K562 (cell line): ENCODE data around the gene TXNL1. TPM values are rescaled to one million over a fixed set of nuclear protein-coding genes. Genes with fewer than 3 reads are reported as not detected.
A peak's percentile ranks its signal among the peaks of the same experiment; 100 is the strongest.

Experiments used
- ARID1B ChIP-seq: fragments of 450-650 bp; IDR thresholded peaks from 2 replicates; pipeline ENCODE4 v1.6.1; 2016; ENCODE audit warnings: antibody characterized with exemption, mild to moderate bottlenecking, inconsistent platforms
- BMI1 ChIP-seq: fragments of 150-350 bp; IDR thresholded peaks from 2 replicates; pipeline ENCODE4 v1.6.1; 2014; ENCODE audit warnings: low read length
- CEBPG ChIP-seq, 3 experiments: fragments of 200-800 bp in 1 of 3; sonication (Bioruptor generic) in 1 of 3; sonication (generic) in 1 of 3; formaldehyde crosslinking in 1 of 3; IDR thresholded peaks in 2 of 3; conservative IDR thresholded peaks in 1 of 3; 2 replicates each; pipeline versions ENCODE4 v1.6.1 to v1.8.0; 2016 to 2022; ENCODE audit warnings: missing compliant biosample characterization in 2 of 3, missing genetic modification characterization in 2 of 3, mild to moderate bottlenecking in 1 of 3, missing genetic modification reagents in 1 of 3
- DNMT1 ChIP-seq: fragments of 450-650 bp; IDR thresholded peaks from 2 replicates; pipeline ENCODE4 v1.6.1; 2016; ENCODE audit warnings: antibody characterized with exemption, mild to moderate bottlenecking
- ETV1 ChIP-seq: fragments of 450-650 bp; conservative IDR thresholded peaks from 2 replicates; pipeline ENCODE4 v1.6.1; 2016; ENCODE audit warnings: missing genetic modification characterization, control low read depth, low read depth, missing compliant biosample characterization
- MXI1 ChIP-seq: IDR thresholded peaks from 2 replicates; pipeline ENCODE4 v1.6.1; 2011; ENCODE audit warnings: low read depth, mild to moderate bottlenecking, improper control_type of control experiment, low read length
- NFIX ChIP-seq: fragments of 250-450 bp; sonication (Bioruptor Pico); IDR thresholded peaks from 2 replicates; pipeline ENCODE4 v1.4.0; 2020; ENCODE audit warnings: low read depth, mild to moderate bottlenecking, moderate library complexity
- PCBP2 ChIP-seq: fragments of 200-400 bp; formaldehyde crosslinking; IDR thresholded peaks from 2 replicates; pipeline ENCODE4 v1.6.1; 2018; ENCODE audit warnings: low read length, low read depth, mild to moderate bottlenecking, moderate library complexity; ENCODE audit not compliant: poor library complexity, severe bottlenecking
- RAD21 ChIP-seq, 2 experiments: fragments of 250-450 bp in 1 of 2; fragments of 450-650 bp in 1 of 2; sonication (Bioruptor Pico) in 1 of 2; formaldehyde crosslinking in 1 of 2; IDR thresholded peaks in 1 of 2; conservative IDR thresholded peaks in 1 of 2; 2 replicates each; pipeline versions ENCODE4 v1.4.0 to v1.8.0; 2020 to 2022; ENCODE audit warnings: mild to moderate bottlenecking in 2 of 2, moderate library complexity in 1 of 2
- RBBP5 ChIP-seq: fragments of 200-600 bp; sonication (generic); IDR thresholded peaks from 2 replicates; pipeline ENCODE4 v1.6.1; 2012; ENCODE audit warnings: borderline replicate concordance, mild to moderate bottlenecking, low read length, control low read depth, inconsistent platforms; ENCODE audit not compliant: insufficient read depth, poor library complexity, severe bottlenecking
- RBM17 ChIP-seq: fragments of 200-400 bp; formaldehyde crosslinking; IDR thresholded peaks from 2 replicates; pipeline ENCODE4 v1.6.1; 2017; ENCODE audit warnings: low read depth, mild to moderate bottlenecking, low read length, borderline replicate concordance
- TGIF2 ChIP-seq: sonication (generic); formaldehyde crosslinking; IDR thresholded peaks from 2 replicates; pipeline ENCODE4 v1.8.1; 2022; ENCODE audit warnings: mild to moderate bottlenecking, missing genetic modification reagents, moderate library complexity
- ZNF436 ChIP-seq: fragments of 250-450, 450-650 bp; sonication (Bioruptor Pico); formaldehyde crosslinking; IDR thresholded peaks from 2 replicates; pipeline ENCODE4 v1.7.0; 2020; ENCODE audit warnings: mild to moderate bottlenecking
- ZNF644 ChIP-seq: fragments of 200-800 bp; sonication (Bioruptor generic); IDR thresholded peaks from 2 replicates; pipeline ENCODE4 v1.6.1; 2016; ENCODE audit warnings: low read depth, missing genetic modification characterization, missing compliant biosample characterization
- polyA plus RNA-seq, 8 experiments: library from polyadenylated mRNA; depleted of rRNA in 4 of 8; stranded (reverse) in 5 of 8; unstranded in 3 of 8; fragments of >200 nt; fragmentation: Nextera tagmentation in 2 of 8; fragmentation: Illumina TruSeq in 1 of 8; extraction: Ambion mirVana in 2 of 8; extraction: Trizol in 1 of 8; gene quantifications; 2 replicates each; pipeline versions ENCODE4 v1.2.1 to v1.2.3, GENCODE V29; 2011 to 2014; ENCODE audit warnings: inconsistent platforms in 1 of 8, missing spikeins in 1 of 8
- total RNA-seq, 7 experiments: library from RNA; depleted of rRNA in 6 of 7; stranded (reverse); fragments of >200 nt in 6 of 7; fragmentation: Illumina TruSeq in 2 of 7; extraction: Trizol in 2 of 7; gene quantifications; 2 replicates each; pipeline versions ENCODE4 v1.2.1 to v1.2.3, GENCODE V29; 2011 to 2021; ENCODE audit warnings: low replicate concordance in 1 of 7
- TF ChIP-seq, protein P1 (sequence below): sonication (generic); formaldehyde crosslinking; IDR thresholded peaks from 2 replicates; pipeline ENCODE4 v1.8.0; 2023; ENCODE audit warnings: mild to moderate bottlenecking, missing genetic modification reagents
- TF ChIP-seq, protein P2 (sequence below): fragments of 450-650 bp; formaldehyde crosslinking; IDR thresholded peaks from 2 replicates; pipeline ENCODE4 v1.4.0; 2020; ENCODE audit warnings: mild to moderate bottlenecking, moderate library complexity
- TF ChIP-seq, protein P3 (sequence below): fragments of 450-650 bp; IDR thresholded peaks from 2 replicates; pipeline ENCODE4 v1.6.1; 2016
- TF ChIP-seq, protein P4 (sequence below): sonication (generic); formaldehyde crosslinking; IDR thresholded peaks from 2 replicates; pipeline ENCODE4 v1.9.0; 2022; ENCODE audit warnings: mild to moderate bottlenecking, missing genetic modification reagents

Gene TXNL1
- total and polyA plus RNA-seq, 9 of the 15 experiments (the other 6 are each of a cell fraction or from before 2014, with no cell fraction given), result 45.4 to 103 (median 65.7) TPM

DNA sequence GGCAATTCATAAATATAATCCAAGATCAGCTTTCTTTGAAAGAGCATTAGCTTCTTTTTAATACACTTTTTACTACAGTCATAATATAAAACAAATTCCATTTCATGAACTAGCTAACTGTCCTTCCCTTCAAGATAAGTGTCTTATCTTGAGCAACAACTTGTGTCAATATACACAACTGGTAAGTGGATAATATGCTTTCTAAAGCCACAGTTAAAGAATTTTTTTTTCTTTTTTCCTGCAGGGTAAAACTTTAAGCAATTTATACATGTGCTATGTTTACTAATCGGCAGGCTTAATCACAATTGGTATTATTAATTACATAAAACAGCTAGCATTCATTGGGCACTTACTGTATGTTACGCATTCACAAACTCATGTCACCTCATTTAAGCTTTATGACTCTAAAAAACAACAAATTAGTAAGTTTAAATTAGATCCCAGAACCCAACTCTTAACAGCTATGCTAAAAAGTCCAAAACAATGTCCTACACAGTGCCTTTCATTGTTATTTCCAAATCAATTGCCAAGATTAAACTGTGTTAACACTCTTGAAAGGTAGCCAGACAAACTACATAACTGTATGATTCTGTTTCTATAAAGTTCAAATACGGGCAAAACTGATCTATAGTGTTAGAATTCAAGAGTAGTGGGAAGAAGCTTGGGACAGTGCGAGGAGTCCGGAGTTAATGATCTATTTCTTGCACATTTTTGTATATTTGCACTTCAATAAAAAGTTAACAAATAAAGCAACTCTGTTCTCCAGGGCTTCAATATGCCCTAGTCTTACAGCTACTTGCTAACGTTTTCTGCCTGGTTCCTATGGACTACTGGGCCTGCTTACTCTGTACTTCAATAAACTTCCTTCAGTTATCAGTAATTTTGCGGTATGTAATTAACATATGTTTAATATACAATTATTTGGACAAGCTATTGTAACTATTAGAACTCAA lies 6.0 kb downstream of the TXNL1 start (continued):
- TF ChIP-seq, protein P1, sequence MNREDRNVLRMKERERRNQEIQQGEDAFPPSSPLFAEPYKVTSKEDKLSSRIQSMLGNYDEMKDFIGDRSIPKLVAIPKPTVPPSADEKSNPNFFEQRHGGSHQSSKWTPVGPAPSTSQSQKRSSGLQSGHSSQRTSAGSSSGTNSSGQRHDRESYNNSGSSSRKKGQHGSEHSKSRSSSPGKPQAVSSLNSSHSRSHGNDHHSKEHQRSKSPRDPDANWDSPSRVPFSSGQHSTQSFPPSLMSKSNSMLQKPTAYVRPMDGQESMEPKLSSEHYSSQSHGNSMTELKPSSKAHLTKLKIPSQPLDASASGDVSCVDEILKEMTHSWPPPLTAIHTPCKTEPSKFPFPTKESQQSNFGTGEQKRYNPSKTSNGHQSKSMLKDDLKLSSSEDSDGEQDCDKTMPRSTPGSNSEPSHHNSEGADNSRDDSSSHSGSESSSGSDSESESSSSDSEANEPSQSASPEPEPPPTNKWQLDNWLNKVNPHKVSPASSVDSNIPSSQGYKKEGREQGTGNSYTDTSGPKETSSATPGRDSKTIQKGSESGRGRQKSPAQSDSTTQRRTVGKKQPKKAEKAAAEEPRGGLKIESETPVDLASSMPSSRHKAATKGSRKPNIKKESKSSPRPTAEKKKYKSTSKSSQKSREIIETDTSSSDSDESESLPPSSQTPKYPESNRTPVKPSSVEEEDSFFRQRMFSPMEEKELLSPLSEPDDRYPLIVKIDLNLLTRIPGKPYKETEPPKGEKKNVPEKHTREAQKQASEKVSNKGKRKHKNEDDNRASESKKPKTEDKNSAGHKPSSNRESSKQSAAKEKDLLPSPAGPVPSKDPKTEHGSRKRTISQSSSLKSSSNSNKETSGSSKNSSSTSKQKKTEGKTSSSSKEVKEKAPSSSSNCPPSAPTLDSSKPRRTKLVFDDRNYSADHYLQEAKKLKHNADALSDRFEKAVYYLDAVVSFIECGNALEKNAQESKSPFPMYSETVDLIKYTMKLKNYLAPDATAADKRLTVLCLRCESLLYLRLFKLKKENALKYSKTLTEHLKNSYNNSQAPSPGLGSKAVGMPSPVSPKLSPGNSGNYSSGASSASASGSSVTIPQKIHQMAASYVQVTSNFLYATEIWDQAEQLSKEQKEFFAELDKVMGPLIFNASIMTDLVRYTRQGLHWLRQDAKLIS (CRISPR knock-in tag), result no peak
- TF ChIP-seq, protein P2, sequence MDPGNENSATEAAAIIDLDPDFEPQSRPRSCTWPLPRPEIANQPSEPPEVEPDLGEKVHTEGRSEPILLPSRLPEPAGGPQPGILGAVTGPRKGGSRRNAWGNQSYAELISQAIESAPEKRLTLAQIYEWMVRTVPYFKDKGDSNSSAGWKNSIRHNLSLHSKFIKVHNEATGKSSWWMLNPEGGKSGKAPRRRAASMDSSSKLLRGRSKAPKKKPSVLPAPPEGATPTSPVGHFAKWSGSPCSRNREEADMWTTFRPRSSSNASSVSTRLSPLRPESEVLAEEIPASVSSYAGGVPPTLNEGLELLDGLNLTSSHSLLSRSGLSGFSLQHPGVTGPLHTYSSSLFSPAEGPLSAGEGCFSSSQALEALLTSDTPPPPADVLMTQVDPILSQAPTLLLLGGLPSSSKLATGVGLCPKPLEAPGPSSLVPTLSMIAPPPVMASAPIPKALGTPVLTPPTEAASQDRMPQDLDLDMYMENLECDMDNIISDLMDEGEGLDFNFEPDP (CRISPR knock-in tag), result no peak
- TF ChIP-seq, protein P3, sequence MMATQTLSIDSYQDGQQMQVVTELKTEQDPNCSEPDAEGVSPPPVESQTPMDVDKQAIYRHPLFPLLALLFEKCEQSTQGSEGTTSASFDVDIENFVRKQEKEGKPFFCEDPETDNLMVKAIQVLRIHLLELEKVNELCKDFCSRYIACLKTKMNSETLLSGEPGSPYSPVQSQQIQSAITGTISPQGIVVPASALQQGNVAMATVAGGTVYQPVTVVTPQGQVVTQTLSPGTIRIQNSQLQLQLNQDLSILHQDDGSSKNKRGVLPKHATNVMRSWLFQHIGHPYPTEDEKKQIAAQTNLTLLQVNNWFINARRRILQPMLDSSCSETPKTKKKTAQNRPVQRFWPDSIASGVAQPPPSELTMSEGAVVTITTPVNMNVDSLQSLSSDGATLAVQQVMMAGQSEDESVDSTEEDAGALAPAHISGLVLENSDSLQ, result no peak
- no peak for TF ChIP-seq BMI1
- no peak for TF ChIP-seq TGIF2 (CRISPR knock-in tag)
- no peak for TF ChIP-seq NFIX (CRISPR knock-in tag)
- TF ChIP-seq PCBP2, result no peak
- TF ChIP-seq ARID1B, result peak; percentile 87
- no peak for TF ChIP-seq CEBPG (CRISPR knock-in tag; IDR thresholded peaks at IDR 0.05)
- TF ChIP-seq CEBPG (tag; conservative IDR thresholded peaks at IDR 0.05 in 1 of 2, IDR thresholded peaks at IDR 0.05 in 1 of 2), result no peak
- no peak for TF ChIP-seq RBBP5
- TF ChIP-seq RAD21 (CRISPR knock-in tag; conservative IDR thresholded peaks at IDR 0.05 in 1 of 2, IDR thresholded peaks at IDR 0.05 in 1 of 2), result no peak
- TF ChIP-seq ZNF436 (CRISPR knock-in tag), result no peak
- TF ChIP-seq ZNF644 (tag), result no peak
- no peak for TF ChIP-seq DNMT1
- TF ChIP-seq, protein P4, sequence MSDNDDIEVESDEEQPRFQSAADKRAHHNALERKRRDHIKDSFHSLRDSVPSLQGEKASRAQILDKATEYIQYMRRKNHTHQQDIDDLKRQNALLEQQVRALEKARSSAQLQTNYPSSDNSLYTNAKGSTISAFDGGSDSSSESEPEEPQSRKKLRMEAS (CRISPR knock-in tag), result no peak
- no peak for TF ChIP-seq RBM17
- no peak for TF ChIP-seq ETV1 (tag)
- no peak for TF ChIP-seq MXI1
